Stimulated activated CD8-positive, alpha-beta memory T cell treated with anti-CD3 and anti-CD28 coated beads, Interleukin-12 subunit alpha, Interleukin-12 subunit beta, amount 100 ng/mL, for 1 hour (primary cell): Measurements from ENCODE around the gene MRPS26.
"Not testable (repeated sequence)": the region's sequence is repeated elsewhere in the genome, so short reads cannot be mapped to it uniquely, and the experiment has no call there.

ENCODE experiments used
- DNase-seq: peaks from one replicate; pipeline ENCODE4 v3.0.0-alpha.2; 2020; ENCODE audit warnings: low read depth

MRPS26 gene

GRCh38 chr20:3042625-3043024 lies 3.2 kb upstream of the MRPS26 start:
- no peak for DNase-seq

- no peak for DNase-seq
Measured at GRCh38 chr20:3043322-3043721, 2.5 kb upstream of the MRPS26 start, which contains the start of gene GNRH2. TSS of gene GNRH2 (plus strand) at chr20:3043622. CDS start at chr20:3044415, 793 bp downstream.

GRCh38 chr20:3044336-3044965 lies 1.4 kb upstream of the MRPS26 start:
- no peak for DNase-seq

- peak; percentile 26 for DNase-seq
Measured at GRCh38 chr20:3045042-3045815, 623 bp upstream of the MRPS26 start.

- no peak for DNase-seq
Measured at GRCh38 chr20:3046677-3047462, 1.0 kb downstream of the MRPS26 start.

- DNase-seq, result no peak
Measured at GRCh38 chr20:3047486-3048419, 1.9 kb downstream of the MRPS26 start.

- no peak for DNase-seq
Measured at GRCh38 chr20:3051385-3052019, 5.7 kb downstream of the MRPS26 start.

GRCh38 chr20:3059489-3059888 lies 13.6 kb downstream of the MRPS26 start:
- no peak for DNase-seq

GRCh38 chr20:3064119-3064518 lies 18.3 kb downstream of the MRPS26 start:
- DNase-seq, result not testable (repeated sequence)

GRCh38 chr20:3067139-3068014 lies 21.5 kb downstream of the MRPS26 start:
- no peak for DNase-seq

GRCh38 chr20:3068075-3068474 lies 22.2 kb downstream of the MRPS26 start:
- DNase-seq, result no peak

GRCh38 chr20:3068986-3069900 lies 23.4 kb downstream of the MRPS26 start:
- DNase-seq, result no peak

GRCh38 chr20:3070725-3071124 lies 24.9 kb downstream of the MRPS26 start:
- DNase-seq, result no peak

- no peak for DNase-seq
Measured at GRCh38 chr20:3071266-3071609, 25.4 kb downstream of the MRPS26 start.

- peak; percentile 51 for DNase-seq
Measured at GRCh38 chr20:3071610-3072529, 26.0 kb downstream of the MRPS26 start, which contains the start of gene OXT. TSS of gene OXT (plus strand) at chr20:3071620. CDS start at chr20:3071656, 36 bp downstream.

GRCh38 chr20:3072530-3073250 lies 26.8 kb downstream of the MRPS26 start:
- DNase-seq, result no peak

GRCh38 chr20:3073251-3073643 lies 27.4 kb downstream of the MRPS26 start:
- DNase-seq, result not testable (repeated sequence)
